Fibroblast of skin of right quadriceps (primary cell): ENCODE data around the gene RBMX.
"Not testable (repeated sequence)": the region's sequence is repeated elsewhere in the genome, so short reads cannot be mapped to it uniquely, and the experiment has no call there.

Source experiments
- DNase-seq: peaks from one replicate; pipeline ENCODE4 v3.0.0-alpha.2; 2013

RBMX gene

DNA sequence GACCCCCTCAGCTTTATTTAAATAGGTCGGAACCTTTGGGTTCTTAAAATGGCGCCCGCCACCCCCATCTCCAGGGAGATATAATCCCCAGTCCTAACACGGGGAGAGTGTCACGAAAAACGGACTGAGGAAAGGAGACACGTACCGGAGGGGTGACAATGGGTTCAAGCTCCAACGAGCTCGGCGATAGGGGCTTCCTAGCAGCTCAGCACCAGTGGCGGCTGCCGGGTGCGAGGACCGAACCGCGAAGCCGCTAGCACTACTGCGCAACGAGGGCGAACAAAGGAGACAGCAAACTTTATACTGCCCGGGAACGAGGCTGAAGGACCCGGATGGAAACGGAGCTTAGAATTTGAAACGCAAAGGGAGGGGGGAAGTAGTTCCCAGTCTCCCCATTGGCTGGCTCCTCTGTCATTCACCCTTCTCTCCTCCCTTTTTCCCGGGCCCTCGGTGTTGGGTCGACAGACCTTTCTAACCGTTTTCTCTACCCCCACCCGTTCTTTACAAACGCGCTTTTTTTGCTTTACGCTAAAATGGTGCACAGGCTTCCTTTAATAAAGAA, at the start of gene RBMX:
TSS of gene RBMX (minus strand) at position 274 of the 562 bp plus-strand sequence. CDS start 1,298 bp downstream, outside the sequence.
- DNase-seq = peak; percentile 96

- not testable (repeated sequence) for DNase-seq
Measured at GRCh38 chrX:136921438-136921837, 40.9 kb upstream of the RBMX start.

DNA sequence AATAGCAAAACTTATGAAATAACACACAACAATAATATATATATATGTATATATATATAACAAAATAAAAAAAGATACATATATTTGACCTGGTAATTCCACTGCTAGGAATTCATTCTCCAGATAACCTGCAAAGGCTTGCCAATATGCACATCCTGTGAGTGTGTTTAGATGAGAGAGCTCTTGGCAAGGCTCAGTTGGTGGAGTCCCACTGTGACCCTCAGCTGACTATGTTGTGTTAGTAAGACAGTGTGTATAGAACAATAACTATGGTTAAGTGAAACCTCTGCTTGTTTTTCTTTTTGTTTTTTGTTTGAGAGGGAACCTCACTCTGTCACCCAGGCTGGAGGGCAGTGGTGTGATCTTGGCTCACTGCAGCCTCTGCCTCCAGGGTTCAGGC, 39.5 kb upstream of the RBMX start:
- DNase-seq = no peak

DNA sequence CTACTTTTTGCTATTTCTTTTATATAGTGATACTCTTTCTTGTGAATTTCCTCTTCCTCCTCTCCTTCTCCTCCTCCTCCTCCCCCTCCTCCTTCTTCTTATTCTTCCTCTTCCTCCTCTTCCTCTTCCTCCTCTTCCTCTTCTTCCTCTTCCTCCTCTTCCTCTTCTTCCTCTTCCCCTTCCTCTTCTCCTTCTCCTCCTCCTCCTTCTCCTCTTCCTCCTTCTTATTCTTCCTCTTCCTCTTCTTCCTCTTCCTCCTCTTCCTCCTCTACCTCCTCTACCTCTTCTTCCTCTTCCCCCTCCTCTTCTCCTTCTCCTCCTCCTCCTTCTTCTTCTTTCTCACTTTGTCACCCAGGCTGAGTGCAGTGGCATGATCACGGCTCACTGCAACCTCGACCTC, 36.3 kb upstream of the RBMX start:
- no peak for DNase-seq

- not testable (repeated sequence) for DNase-seq
Measured at GRCh38 chrX:136911661-136912060, 31.1 kb upstream of the RBMX start.

- DNase-seq = no peak
Measured at GRCh38 chrX:136911253-136911652, 30.7 kb upstream of the RBMX start.

DNA sequence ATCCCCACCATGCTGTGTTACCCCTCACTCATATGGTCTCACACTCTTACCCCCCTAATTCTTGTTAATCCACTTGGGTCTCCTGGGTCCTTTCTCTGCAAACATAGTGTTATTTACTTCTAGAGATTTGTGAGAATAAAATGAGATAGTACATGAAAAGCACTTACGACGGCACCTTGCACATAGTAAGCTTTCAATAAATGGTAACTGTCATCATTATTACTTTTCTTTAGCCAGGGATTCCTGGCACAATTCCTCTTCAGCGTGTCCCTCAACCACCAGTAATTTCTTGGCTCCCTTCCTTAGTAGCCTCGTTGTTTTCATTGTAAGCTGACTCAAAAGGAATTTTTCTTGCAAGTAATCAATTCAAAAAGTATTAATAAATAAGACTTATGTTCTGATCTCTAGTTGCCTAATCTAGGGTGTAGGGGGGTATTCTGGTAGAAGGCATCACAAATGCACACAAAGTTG, 30.1 kb upstream of the RBMX start:
- DNase-seq = no peak

GRCh38 chrX:136909706-136910564, 29.4 kb upstream of the RBMX start:
- peak; percentile 94 for DNase-seq

- DNase-seq = peak; percentile 85
Measured at GRCh38 chrX:136909119-136909705, 28.7 kb upstream of the RBMX start.

DNA sequence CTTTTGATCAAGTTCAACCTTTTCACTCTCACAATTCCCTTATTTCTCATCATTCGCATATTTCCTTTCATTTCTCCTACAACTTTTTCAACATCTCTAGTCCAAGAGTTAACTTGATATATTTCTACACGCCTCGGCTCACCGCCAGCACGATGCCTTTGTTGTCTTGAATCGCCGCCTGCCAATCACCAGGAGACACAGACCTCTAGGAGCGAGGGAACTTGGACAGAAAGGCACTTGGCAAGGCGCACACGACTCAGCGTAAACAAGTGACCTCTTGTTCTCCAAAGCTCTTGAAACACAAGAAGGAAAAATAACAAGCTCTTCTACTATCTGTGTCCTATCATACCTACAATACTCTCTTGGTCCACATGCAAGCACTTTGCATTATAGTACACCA, 27.1 kb upstream of the RBMX start:
- DNase-seq = no peak

DNA sequence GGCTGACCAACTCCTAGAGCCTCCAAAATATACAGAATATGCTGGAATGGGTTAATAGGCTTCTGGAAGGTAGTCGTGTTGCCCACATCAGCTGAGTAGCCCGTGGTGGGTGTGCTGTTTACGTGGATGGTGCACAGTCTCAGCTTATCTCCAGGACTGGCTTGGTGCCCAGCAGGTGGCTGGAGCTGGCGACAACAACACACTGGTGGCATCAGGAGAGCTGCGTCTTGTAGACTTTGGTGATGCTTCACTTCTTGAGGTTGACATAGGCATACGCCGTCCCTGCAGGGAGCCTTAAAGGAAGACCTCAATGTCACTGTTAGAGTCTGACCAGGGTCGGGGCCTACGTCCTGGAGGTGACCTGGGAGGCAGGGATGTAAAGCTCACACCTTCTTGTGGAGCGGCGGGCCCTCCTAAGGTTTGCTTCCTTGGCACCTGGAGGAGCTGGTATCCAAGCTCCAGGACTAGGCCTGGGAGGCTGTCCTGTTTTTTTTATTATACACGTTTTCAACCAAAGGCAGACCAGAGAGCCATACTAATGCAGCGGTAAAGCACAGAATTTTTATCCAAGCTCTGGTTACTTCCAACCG, 26.5 kb upstream of the RBMX start:
- no peak for DNase-seq

DNA sequence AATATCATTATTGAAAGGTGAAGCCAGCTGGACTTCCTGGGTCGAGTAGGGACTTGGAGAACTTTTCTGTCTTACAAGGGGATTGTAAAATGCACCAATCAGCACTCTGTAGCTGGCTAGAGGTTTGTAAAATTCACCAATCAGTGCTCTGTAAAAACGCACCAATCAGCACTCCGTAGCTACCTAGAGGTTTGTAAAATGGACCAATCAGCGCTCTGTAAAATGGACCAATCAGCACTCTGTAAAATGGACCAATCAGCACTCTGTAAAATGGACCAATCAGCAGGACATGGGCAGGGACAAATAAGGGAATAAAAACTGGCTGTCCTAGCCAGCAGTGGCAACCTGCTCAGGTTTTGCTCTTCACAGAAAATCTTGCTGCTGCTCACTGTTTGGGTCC, 23.5 kb upstream of the RBMX start:
- not testable (repeated sequence) for DNase-seq

DNA sequence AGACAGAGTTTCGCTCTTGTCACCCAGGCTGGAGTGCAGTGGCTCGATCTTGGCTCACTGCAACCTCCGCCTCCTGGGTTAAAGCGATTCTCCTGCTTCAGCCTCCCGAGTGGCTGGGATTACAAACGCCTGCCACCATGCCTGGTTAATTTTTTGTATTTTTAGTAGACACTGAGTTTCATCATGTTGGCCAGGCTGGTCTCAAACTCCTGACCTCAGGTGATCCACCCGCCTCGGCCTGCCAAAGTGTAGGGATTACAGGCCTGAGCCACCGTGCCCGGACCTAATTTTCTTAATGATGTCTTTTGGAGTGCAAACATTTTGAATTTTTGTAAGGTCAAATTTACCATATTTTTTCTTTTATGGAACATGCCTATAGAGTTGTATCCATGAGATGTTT, 19.5 kb upstream of the RBMX start:
- not testable (repeated sequence) for DNase-seq

- peak; percentile 39 for DNase-seq
Measured at GRCh38 chrX:136899221-136899620, 18.7 kb upstream of the RBMX start.

- not testable (repeated sequence) for DNase-seq
Measured at GRCh38 chrX:136898752-136899151, 18.2 kb upstream of the RBMX start.

GRCh38 chrX:136896121-136896914, 15.8 kb upstream of the RBMX start:
- no peak for DNase-seq

- no peak for DNase-seq
Measured at GRCh38 chrX:136892412-136892811, 11.9 kb upstream of the RBMX start.

DNA sequence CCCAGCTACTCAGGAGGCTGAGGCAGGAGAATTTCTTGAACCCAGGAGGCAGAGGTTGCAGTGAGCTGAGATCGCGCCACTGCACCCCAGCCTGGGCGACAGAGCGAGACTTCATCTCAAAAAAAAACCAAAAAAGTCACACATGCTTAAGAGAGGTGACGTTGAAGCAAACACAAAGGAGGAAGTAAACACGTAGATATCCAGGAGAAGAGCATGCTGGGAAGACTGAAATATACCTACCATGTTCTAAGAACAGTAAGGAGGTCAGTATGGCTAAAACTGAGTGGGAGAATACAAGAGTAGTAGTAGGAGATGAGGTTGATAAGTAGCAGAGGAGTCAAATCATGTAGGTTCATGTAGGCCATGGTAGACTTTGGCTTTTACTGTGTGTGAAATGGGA, 10.1 kb upstream of the RBMX start:
- not testable (repeated sequence) for DNase-seq

DNA sequence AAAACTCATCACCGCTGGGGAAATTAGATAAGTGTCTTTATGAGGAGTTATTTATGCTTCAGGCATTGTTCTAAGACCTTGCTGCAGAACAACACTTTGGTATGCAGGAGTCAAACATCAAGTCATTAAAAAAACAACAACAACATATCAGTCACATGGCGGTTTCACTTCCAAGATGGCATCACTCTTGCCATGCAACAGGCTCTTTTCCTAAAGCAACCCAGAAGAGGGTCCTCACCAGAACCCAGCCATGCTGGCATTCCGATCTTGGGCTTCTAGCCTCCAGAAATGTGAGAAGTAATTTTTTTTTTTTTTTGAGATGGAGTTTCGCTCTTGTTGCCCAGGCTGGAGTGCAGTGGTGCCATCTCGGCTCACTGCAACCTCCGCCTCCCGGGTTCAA, 8.7 kb upstream of the RBMX start:
- DNase-seq = no peak

DNA sequence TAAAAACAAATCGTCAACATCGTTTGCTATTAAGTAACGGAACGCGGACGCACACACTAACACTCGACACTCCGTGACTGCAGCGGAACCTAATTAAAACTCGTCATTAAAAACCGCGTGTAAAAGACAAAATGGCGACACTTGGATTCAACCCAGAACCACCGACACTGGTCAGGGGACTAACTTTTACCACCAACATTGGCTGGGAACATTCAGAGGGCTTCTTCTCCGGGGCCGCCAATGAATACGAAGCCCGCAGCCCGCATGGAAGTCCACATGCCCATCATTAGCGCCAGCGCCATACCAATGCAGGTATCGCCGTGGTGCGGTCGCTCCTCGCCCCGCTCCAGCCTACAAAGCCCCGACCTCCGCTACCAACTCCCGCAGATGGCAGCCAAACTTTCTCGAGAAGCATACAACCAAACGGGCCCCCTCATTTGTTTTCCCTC, 498 bp downstream of the RBMX start:
- peak; percentile 12 for DNase-seq

DNA sequence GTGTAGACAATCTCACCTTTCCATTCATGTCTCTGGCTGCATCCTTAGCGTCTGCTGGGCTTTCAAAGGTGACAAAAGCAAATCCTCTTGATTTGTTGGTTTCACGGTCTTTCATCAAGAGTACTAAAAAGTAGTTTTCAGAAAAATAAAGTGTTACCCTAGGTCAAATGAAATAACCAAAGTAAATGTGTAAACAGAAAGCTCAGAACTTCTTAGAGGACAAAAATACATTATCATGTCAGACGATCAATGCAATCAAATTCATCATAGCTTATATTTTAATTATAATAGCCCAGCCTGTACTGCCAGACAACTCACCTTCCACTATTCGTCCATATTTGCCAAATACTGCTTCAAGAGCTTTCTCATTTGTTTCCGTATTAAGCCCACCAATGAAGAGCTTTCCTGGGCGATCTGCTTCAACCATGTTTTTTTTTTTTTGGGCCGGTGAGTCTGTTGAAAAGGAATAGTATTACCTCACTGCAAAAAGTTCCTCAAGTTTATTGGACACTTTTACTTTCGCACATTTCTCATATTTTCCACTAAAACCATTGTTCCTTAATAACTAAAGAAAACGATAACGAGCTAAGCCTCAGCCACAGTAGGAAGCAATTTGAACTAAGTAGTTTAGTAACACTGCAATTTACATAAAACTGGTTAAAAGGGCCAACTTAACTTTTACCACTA, 1.4 kb downstream of the RBMX start:
- DNase-seq = no peak

GRCh38 chrX:136878423-136878822, 2.1 kb downstream of the RBMX start:
- DNase-seq = no peak
